Lung (tissue), 12 donors: ENCODE data around the gene HK2. TPM values are rescaled to one million over a fixed set of nuclear protein-coding genes. Genes with fewer than 3 reads are reported as not detected.
A peak's percentile ranks its signal among the peaks of the same experiment; 100 is the strongest.

ENCODE experiments used
- ATAC-seq: fragments of 200-7000 bp; cut with Tn5 transposase; one replicate; pipeline ENCODE4 v1.9.1; 2020; ENCODE audit warnings: moderate number of reproducible peaks; ENCODE audit not compliant: insufficient read depth, low FRiP score
- DNase-seq, 3 donors: peaks; one replicate each; pipeline ENCODE4 v3.0.0-alpha.2; 2013 to 2017
- H3K27ac ChIP-seq, 2 donors: one replicate each; pipeline ENCODE4 v1.5.1; 2013; ENCODE audit warnings: mild to moderate bottlenecking in 2 of 2, moderate library complexity in 2 of 2, control low read depth in 1 of 2, inconsistent platforms in 1 of 2, low read depth in 1 of 2, low read length in 1 of 2
- H3K27me3 ChIP-seq, 3 donors: one replicate each; pipeline ENCODE4 v1.5.1; 2013; ENCODE audit warnings: low read length in 2 of 3; ENCODE audit not compliant: control insufficient read depth in 3 of 3, insufficient read depth in 3 of 3
- H3K36me3 ChIP-seq, 4 donors: one replicate each; pipeline ENCODE4 v1.5.1; 2013; ENCODE audit warnings: low read length in 4 of 4, mild to moderate bottlenecking in 1 of 4, moderate library complexity in 1 of 4; ENCODE audit not compliant: control insufficient read depth in 4 of 4, insufficient read depth in 4 of 4
- H3K4me1 ChIP-seq, 5 donors: one replicate each; pipeline ENCODE4 v1.5.1; 2013; ENCODE audit warnings: low read length in 5 of 5, mild to moderate bottlenecking in 2 of 5, moderate library complexity in 1 of 5; ENCODE audit not compliant: control insufficient read depth in 5 of 5, insufficient read depth in 5 of 5
- H3K4me3 ChIP-seq: one replicate; pipeline ENCODE4 v1.5.1; 2013; ENCODE audit warnings: mild to moderate bottlenecking, control low read depth, moderate library complexity
- H3K9ac ChIP-seq, 2 donors: one replicate each; pipeline ENCODE4 v1.5.1; 2013; ENCODE audit warnings: low read length in 2 of 2, control low read depth in 1 of 2; ENCODE audit not compliant: insufficient read depth in 1 of 2
- H3K9me3 ChIP-seq, 4 donors: one replicate each; pipeline ENCODE4 v1.5.1; 2013; ENCODE audit warnings: low read length in 3 of 4, mild to moderate bottlenecking in 1 of 4, moderate library complexity in 1 of 4; ENCODE audit not compliant: control insufficient read depth in 4 of 4, insufficient read depth in 3 of 4
- CTCF ChIP-seq: IDR thresholded peaks from 2 replicates; pipeline ENCODE4 v1.5.1; 2012; ENCODE audit warnings: mild to moderate bottlenecking; ENCODE audit errors: control extremely low read depth, extremely low read depth
- WGBS, 2 donors: extraction: QIAGEN DNeasy Blood & Tissue Kit; methylation state at CpG; one replicate each; pipeline ENCODE4 v1.1.7; 2013; 5-methylcytosine and 5-hydroxymethylcytosine counted together
- polyA plus RNA-seq, 2 donors: library from polyadenylated mRNA; stranded (reverse); fragments of 200-250 nt; gene quantifications; one replicate each; pipeline ENCODE4 v1.2.1, GENCODE V29; 2013
- total RNA-seq, 2 donors: library from RNA; depleted of rRNA in 1 of 2; stranded (reverse); fragments of >200 nt in 1 of 2; gene quantifications; one replicate each; pipeline ENCODE4 v1.2.1, GENCODE V29; 2014 to 2021
- donor health status: control.
- donor health status: control.
- donor health status: Bipolar disorder and iron deficiency.
- donor health status: healthy.
- donor health status: DM: yes; HTN: yes; CAD: no.

HK2 gene
- total and polyA plus RNA-seq, 4 donors = 13.6 to 43.1 (median 20.8) TPM

DNA sequence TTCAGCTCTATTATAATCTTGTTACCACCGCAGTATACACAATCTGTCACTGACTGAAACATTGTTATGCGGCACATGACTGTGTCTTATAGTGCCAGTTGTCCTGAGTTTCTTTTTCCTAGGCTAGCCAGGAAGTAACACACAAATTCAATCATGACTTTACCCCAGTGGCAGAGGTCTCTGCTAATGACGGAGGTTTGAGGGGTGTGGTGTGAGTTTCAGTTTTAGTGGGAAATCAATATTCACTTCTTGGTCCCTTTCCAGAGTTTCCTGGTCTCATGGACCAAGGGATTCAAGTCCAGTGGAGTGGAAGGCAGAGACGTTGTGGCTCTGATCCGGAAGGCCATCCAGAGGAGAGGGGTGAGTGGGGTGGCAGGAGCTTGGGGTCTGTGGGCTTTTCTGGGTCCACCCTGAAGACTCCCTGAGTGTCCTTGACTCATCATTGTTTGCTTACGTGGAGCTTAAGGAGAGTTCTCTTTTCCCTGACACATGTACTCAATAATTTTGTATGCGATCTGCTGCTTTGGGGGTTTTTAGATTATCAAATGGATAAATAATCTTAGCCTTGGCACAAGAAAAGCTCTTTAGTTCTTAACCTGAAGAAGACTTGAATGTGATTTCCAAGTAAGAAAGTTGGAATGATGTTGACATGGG, 39.2 kb downstream of the HK2 start:
- DNase-seq (no peak), ATAC-seq (no peak)
- peaks cover 4 to 14% (median 5%) of the 10 kb centered on the region in 5 donors for H3K4me1 ChIP-seq
- no peaks in the 10 kb centered on the region for H3K9me3 ChIP-seq
- no peak overlapping the region for H3K9ac ChIP-seq
- H3K36me3 ChIP-seq = peaks cover 0 to 12% (median 4%) of the 10 kb centered on the region in 4 donors
- no peak overlapping the region for H3K4me3 ChIP-seq
- WGBS, 2 donors = 84 to 88% methylated on average over 7 of the region's 7 CpGs
- H3K27me3 ChIP-seq = peaks cover 0 to 14% (median 0%) of the 10 kb centered on the region in 3 donors
- peak overlapping the region in 1 of 2 donors; percentile 34 for H3K27ac ChIP-seq
- TF ChIP-seq CTCF = no peak

- no peak for ATAC-seq
- H3K27me3 ChIP-seq = peaks cover 0 to 6% (median 0%) of the 10 kb centered on the region in 3 donors
- no peak overlapping the region for H3K4me3 ChIP-seq
- DNase-seq = no peak
- no peak for TF ChIP-seq CTCF
- H3K4me1 ChIP-seq = peaks cover 0 to 14% (median 5%) of the 10 kb centered on the region in 5 donors
- H3K27ac ChIP-seq = no peak overlapping the region
- peaks cover 0 to 19% (median 4%) of the 10 kb centered on the region in 4 donors for H3K36me3 ChIP-seq
- H3K9me3 ChIP-seq = no peaks in the 10 kb centered on the region
- 92 to 94% methylated on average over 26 of the region's 26 CpGs for WGBS, 2 donors
- no peak overlapping the region for H3K9ac ChIP-seq
Observed at GRCh38 chr2:74873678-74874640, 40.0 kb downstream of the HK2 start.

DNA sequence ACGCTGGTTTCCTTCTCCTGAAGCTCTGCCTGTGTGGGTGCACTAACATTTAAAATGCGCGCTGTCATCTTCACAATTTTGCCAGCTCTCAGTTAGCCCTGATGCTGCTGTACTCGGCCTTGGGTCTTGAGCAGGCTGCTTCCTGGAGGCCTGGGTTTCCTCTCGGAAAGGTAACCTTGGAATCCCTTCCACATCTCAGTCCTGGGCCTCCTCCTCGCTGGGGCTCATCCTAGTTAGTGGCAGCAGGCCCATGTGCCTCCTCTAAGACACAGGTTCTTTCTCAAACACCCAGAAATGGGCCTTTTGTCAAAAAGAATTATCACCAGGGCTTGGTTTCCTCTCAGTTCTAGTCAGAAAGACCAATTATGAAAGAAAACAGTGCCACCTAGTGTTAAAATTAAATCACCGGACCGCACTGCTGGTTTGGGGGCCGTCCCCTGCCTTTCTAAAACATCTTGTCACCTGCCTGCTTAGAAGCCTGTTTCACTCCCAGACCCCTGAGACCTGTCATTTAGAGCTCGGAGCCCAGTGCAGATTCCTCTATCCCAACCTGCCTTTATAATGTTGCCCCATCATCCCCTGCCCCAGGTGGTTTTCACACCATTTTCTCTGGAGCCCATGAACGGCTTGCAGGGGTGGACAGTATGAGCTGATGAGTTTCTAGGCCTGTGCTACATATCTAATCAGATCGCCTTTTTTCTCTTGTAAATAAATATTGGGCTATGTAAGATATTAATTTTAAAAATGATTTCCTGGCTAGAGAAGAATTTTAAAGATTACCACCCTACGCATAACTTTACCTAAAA, 42.4 kb downstream of the HK2 start:
- Histone ChIP-seq H3K9me3 (no peaks in the 10 kb centered on the region), H3K36me3 (peaks cover 7 to 31% (median 11%) of the 10 kb centered on the region in 4 donors), H3K27me3 (no peaks in the 10 kb centered on the region), H3K4me3 (no peak overlapping the region), H3K9ac (peak overlapping the region in 1 of 2 donors; percentile 11), H3K4me1 (peaks cover 0 to 10% (median 5%) of the 10 kb centered on the region in 5 donors), H3K27ac (peak overlapping the region in 1 of 2 donors; percentile 26)
- peak; percentile 54 for TF ChIP-seq CTCF
- peak; percentile 61 for ATAC-seq
- DNase-seq = peak; percentile 32 to 72 (median 69)
- 54 to 55% methylated on average over 13 of the region's 13 CpGs for WGBS, 2 donors
